MCF 10A (cell line): ENCODE results near the gene XAGE1B. TPM values are rescaled to one million over a fixed set of nuclear protein-coding genes. Genes with fewer than 3 reads are reported as not detected.
"Not testable (repeated sequence)": the region's sequence is repeated elsewhere in the genome, so short reads cannot be mapped to it uniquely, and the experiment has no call there.

Source experiments
- Bru-seq: library from RNA; stranded (reverse); fragments of 400-500 nt; gene quantifications from one replicate; lab custom pipeline; 2021; lab: Mats Ljungman, UMichigan
- BruChase-seq, 2 experiments: library from RNA; stranded (reverse); fragments of 400-500 nt; gene quantifications; one replicate each; lab custom pipeline; 2021; lab: Mats Ljungman, UMichigan
- BruUV-seq: library from RNA; stranded (reverse); fragments of 400-500 nt; replicated peaks from 2 replicates; lab custom pipeline; 2021; lab: Mats Ljungman, UMichigan
- CTCF ChIA-PET: fragments of 300-600 bp; sonication (Branson Sonifier 250); formaldehyde crosslinking; extraction: SDS; loops from one replicate; lab custom pipeline; 2021; ENCODE audit warnings: antibody characterized with exemption, inconsistent platforms; lab: Yijun Ruan, JAX
- POLR2A ChIA-PET: fragments of 300-600, 350-650 bp; sonication (Branson Sonifier 250); formaldehyde crosslinking; extraction: SDS; loops from one replicate; lab custom pipeline; 2020; ENCODE audit warnings: antibody characterized with exemption, inconsistent platforms; lab: Yijun Ruan, JAX
- DNase-seq: peaks from one replicate; pipeline ENCODE4 v3.0.0-alpha.2; 2018; ENCODE audit not compliant: unreplicated experiment
- H3K27ac Mint-ChIP-seq: one replicate; pipeline ENCODE4 v1.8.0; 2022; ENCODE audit warnings: mild to moderate bottlenecking, low read depth, mixed read lengths; ENCODE audit not compliant: unreplicated experiment
- H3K27me3 Mint-ChIP-seq: one replicate; pipeline ENCODE4 v1.8.0; 2022; ENCODE audit warnings: mixed read lengths; ENCODE audit not compliant: insufficient read depth, unreplicated experiment
- H3K36me3 Mint-ChIP-seq: one replicate; pipeline ENCODE4 v1.8.0; 2022; ENCODE audit warnings: mild to moderate bottlenecking, moderate library complexity, mixed read lengths; ENCODE audit not compliant: insufficient read depth, unreplicated experiment
- H3K4me1 Mint-ChIP-seq: one replicate; pipeline ENCODE4 v1.8.0; 2022; ENCODE audit warnings: mixed read lengths; ENCODE audit not compliant: insufficient read depth, unreplicated experiment
- H3K4me3 Mint-ChIP-seq: one replicate; pipeline ENCODE4 v1.8.0; 2022; ENCODE audit warnings: mild to moderate bottlenecking, moderate library complexity, mixed read lengths; ENCODE audit not compliant: unreplicated experiment
- H3K9me3 Mint-ChIP-seq: one replicate; pipeline ENCODE4 v1.8.0; 2022; ENCODE audit warnings: mixed read lengths; ENCODE audit not compliant: unreplicated experiment
- intact Hi-C: fragments of 100-400 bp; cut with micrococcal nuclease; formaldehyde crosslinking; loops from 2 replicates; pipeline ENCODE4 v1.14.1; 2022
- long read RNA-seq: library from polyadenylated mRNA; stranded (forward); transcript quantifications from one replicate; pipeline ENCODE4 v2.0.0, GENCODE V29; 2022
- total RNA-seq: library from RNA; stranded (reverse); gene quantifications from 2 replicates; pipeline ENCODE4 v1.2.3, GENCODE V29; 2022
- TF ChIP-seq, protein P1 (sequence below): fragments of 200-600 bp; IDR thresholded peaks from one replicate; pipeline ENCODE4 v1.8.0; 2022; ENCODE audit warnings: antibody characterized with exemption, mild to moderate bottlenecking; ENCODE audit not compliant: unreplicated experiment

XAGE1B gene, protein sequence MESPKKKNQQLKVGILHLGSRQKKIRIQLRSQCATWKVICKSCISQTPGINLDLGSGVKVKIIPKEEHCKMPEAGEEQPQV
- total RNA-seq (not detected in 2 replicates), Bru-seq, nascent RNA (not detected), BruChase-seq, experiment 1, labeled RNA remaining after a 6-hour chase (not detected), BruChase-seq, experiment 2, labeled RNA remaining after a 2-hour chase (not detected)
- long read RNA-seq = 0 reads

DNA sequence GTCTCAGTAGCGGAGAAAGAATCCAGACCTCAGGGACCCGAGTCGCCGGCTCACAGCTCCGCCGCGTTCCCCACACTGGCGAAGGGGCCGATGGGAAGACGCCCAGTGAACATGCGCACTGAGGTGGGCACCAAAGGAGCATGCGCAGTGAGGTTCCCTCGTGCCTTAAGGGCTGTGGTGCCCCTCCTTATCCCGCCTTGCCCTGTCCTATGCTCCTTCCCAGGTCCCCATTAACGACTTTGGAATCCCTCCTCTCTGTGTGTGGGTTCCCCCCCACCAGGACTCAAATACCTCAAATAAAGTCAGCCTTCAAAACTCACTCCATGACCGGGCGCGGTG lies at the start of gene XAGE1B:
Gene XAGE1B (minus strand): TSS at position 77 of the 339 bp plus-strand sequence. CDS start 1,536 bp downstream, outside the sequence.
- H3K4me3 Mint-ChIP-seq, intact Hi-C loops, POLR2A ChIA-PET, H3K27me3 Mint-ChIP-seq, DNase-seq, H3K27ac Mint-ChIP-seq, BruUV-seq, H3K9me3 Mint-ChIP-seq, H3K36me3 Mint-ChIP-seq, CTCF ChIA-PET, H3K4me1 Mint-ChIP-seq: not testable (repeated sequence)

DNA sequence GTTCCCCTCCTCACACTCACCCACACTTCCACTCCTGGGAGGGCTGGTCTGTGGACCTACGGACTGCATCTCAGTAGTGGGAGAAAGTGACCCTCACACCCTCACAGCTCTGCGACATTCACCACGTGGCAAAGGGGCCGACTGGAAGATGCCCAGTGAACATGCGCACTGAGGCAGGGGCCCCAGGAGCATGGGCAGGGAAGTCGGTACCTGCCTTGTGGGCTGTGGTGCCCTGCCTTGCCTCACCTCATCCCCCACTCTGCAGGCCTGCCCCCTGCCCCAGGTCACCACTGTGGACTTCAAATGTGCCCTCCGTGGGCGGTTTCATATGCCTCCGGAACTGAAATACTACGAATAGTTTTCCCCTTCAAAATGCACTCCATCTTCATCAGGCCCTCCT lies 46.2 kb upstream of the XAGE1B start:
- H3K27me3 Mint-ChIP-seq = peaks cover 71% of the 10 kb centered on the region
- H3K4me3 Mint-ChIP-seq = no peak overlapping the region
- peaks cover 7% of the 10 kb centered on the region for H3K9me3 Mint-ChIP-seq
- CTCF ChIA-PET = interaction anchor here (1.6 kb wide), 1 partner anchor 11 kb away, joined by 6 read pairs; no protein-coding TSS in a partner anchor
- no peak overlapping the region for H3K27ac Mint-ChIP-seq
- POLR2A ChIA-PET = no interaction called here
- H3K36me3 Mint-ChIP-seq = no peaks in the 10 kb centered on the region
- BruUV-seq = no TSS peak
- no peaks in the 10 kb centered on the region for H3K4me1 Mint-ChIP-seq
- intact Hi-C loops = no loop called here
- DNase-seq = no peak
- TF ChIP-seq, protein P1, sequence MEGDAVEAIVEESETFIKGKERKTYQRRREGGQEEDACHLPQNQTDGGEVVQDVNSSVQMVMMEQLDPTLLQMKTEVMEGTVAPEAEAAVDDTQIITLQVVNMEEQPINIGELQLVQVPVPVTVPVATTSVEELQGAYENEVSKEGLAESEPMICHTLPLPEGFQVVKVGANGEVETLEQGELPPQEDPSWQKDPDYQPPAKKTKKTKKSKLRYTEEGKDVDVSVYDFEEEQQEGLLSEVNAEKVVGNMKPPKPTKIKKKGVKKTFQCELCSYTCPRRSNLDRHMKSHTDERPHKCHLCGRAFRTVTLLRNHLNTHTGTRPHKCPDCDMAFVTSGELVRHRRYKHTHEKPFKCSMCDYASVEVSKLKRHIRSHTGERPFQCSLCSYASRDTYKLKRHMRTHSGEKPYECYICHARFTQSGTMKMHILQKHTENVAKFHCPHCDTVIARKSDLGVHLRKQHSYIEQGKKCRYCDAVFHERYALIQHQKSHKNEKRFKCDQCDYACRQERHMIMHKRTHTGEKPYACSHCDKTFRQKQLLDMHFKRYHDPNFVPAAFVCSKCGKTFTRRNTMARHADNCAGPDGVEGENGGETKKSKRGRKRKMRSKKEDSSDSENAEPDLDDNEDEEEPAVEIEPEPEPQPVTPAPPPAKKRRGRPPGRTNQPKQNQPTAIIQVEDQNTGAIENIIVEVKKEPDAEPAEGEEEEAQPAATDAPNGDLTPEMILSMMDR = no peak

DNA sequence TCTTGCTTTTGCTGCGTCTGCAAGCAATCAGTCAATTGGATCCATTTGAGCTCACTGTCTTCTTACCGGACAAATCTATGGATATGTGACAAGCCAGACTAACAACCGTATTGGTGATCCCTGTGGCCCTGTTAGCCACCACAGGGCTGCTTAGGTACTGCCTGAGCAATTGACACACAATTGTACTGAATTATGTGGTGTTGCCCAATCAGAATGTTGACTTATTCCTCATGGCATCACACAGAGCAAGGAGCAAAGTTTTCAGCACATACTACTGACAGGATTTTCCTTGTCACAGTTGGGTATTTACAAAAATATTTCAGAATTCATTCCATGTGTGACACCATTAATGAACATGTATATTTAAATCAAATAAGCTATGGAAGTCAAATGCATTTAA lies 41.3 kb upstream of the XAGE1B start:
- Mint-ChIP-seq H3K4me3 (no peak overlapping the region), H3K4me1 (no peaks in the 10 kb centered on the region), H3K27ac (no peak overlapping the region), H3K27me3 (peaks cover 56% of the 10 kb centered on the region), H3K36me3 (no peaks in the 10 kb centered on the region), H3K9me3 (peaks cover 7% of the 10 kb centered on the region)
- intact Hi-C loops = no loop called here
- POLR2A ChIA-PET = no interaction called here
- TF ChIP-seq, protein P1 = no peak
- BruUV-seq = no TSS peak
- CTCF ChIA-PET = interaction anchor here (0.6 to 2.1 kb wide), 2 partner anchors 16 to 940 kb away, joined by 3 to 4 read pairs; no protein-coding TSS in a partner anchor
- no peak for DNase-seq

DNA sequence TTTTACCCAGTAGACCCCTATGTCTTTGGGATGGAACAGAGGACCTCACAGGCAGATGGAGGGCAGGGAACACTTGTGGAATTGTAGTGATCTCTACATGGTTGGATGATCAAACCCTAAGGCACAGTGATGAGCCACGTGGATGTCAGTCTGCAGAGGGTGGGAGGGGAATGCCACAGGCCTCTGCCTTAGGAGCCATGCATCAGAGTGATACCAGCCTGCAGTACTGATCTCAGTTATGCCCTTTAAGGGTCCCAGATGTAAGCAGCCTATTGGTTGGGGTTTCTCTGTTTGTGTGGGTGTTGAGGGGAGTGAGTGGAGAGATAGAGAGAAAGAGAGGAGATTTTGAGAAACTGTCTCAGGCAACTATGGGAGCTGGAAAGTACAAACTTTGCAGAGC lies 39.9 kb upstream of the XAGE1B start:
- H3K27ac Mint-ChIP-seq = no peak overlapping the region
- TF ChIP-seq, protein P1 = no peak
- POLR2A ChIA-PET = no interaction called here
- no peaks in the 10 kb centered on the region for H3K9me3 Mint-ChIP-seq
- H3K36me3 Mint-ChIP-seq = no peaks in the 10 kb centered on the region
- peaks cover 61% of the 10 kb centered on the region for H3K27me3 Mint-ChIP-seq
- BruUV-seq = no TSS peak
- H3K4me1 Mint-ChIP-seq = no peaks in the 10 kb centered on the region
- no peak for DNase-seq
- intact Hi-C loops = no loop called here
- no peak overlapping the region for H3K4me3 Mint-ChIP-seq
- CTCF ChIA-PET = no interaction called here
